ENCODE results near the gene ZBTB20.

Gene ZBTB20

DNA sequence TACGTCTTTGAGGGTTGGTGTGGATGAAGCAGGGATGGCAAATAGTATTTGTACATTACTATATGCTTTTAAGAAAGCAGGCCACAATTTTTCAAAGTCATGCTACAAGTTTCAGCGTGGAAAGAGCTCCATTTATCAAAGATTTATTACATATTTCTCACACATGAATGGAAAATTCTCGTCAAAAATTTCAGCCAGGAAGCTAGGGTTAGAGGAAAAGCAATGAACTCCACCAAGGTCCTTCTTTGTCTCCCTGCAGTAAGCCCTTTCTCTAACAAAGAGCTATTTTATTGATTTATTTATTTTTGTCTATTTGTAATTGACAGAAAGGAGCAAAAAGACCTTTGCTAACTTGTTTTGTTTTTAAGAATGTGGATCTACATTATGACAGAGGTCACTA, 7.5 kb upstream of the ZBTB20 start:
- H3K79me2 ChIP-seq (ENCODE audit: insufficient read depth, low read length): no peaks in the 10 kb centered on the region
- H3K4me3 ChIP-seq (ENCODE audit: low read depth in 1 of 2, low read length in 2 of 2): no peak overlapping the region
- no peak overlapping the region for H3K4me2 ChIP-seq (ENCODE audit: insufficient read depth, low read length)
- no peak for DNase-seq
- no peak overlapping the region for H3K27ac ChIP-seq (ENCODE audit: low read length)
- H3K9ac ChIP-seq (ENCODE audit: low read depth, low read length): no peak overlapping the region
- H3K27me3 ChIP-seq (ENCODE audit: insufficient read depth, low read length, poor library complexity): no peaks in the 10 kb centered on the region
- TF ChIP-seq, protein P1, sequence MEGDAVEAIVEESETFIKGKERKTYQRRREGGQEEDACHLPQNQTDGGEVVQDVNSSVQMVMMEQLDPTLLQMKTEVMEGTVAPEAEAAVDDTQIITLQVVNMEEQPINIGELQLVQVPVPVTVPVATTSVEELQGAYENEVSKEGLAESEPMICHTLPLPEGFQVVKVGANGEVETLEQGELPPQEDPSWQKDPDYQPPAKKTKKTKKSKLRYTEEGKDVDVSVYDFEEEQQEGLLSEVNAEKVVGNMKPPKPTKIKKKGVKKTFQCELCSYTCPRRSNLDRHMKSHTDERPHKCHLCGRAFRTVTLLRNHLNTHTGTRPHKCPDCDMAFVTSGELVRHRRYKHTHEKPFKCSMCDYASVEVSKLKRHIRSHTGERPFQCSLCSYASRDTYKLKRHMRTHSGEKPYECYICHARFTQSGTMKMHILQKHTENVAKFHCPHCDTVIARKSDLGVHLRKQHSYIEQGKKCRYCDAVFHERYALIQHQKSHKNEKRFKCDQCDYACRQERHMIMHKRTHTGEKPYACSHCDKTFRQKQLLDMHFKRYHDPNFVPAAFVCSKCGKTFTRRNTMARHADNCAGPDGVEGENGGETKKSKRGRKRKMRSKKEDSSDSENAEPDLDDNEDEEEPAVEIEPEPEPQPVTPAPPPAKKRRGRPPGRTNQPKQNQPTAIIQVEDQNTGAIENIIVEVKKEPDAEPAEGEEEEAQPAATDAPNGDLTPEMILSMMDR (IDR thresholded peaks at IDR 0.05; ENCODE audit: borderline replicate concordance, extremely low read depth, low read length, poor library complexity, severe bottlenecking): no peak
- TF ChIP-seq EZH2 (IDR thresholded peaks at IDR 0.05; ENCODE audit: borderline replicate concordance, low read depth, low read length, severe bottlenecking): no peak
- peaks cover 5% of the 10 kb centered on the region for H3K9me3 ChIP-seq (ENCODE audit: insufficient read depth, low read length, severe bottlenecking)
- no peaks in the 10 kb centered on the region for H3K4me1 ChIP-seq (ENCODE audit: insufficient read depth, low read length)
- no peaks in the 10 kb centered on the region for H3K36me3 ChIP-seq (ENCODE audit: insufficient read depth, low read length)
- ATAC-seq (ENCODE audit: insufficient read depth, low read depth): no peak
- H4K20me1 ChIP-seq (ENCODE audit: insufficient read depth, low read length): no peaks in the 10 kb centered on the region
- H2AFZ ChIP-seq (ENCODE audit: low read depth, low read length): no peak overlapping the region

DNA sequence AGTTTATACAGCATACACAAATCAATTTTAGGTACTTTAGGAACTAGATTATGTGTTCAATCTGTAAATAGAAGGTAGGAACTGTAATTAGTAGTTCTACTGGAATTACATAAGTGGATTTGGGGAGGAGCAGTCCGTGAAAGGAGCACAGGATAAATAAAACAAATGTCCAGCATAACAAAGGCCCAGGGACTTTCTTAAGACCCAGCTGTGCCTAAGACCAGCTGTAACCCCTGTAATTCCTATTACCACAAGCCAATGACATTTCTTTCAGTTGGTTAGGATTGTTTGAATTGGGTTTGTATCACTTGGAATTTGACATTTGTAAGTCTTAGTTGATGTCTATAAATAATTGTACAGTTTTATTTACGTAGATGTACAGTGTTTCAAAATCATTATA, 4.8 kb upstream of the ZBTB20 start:
- Histone ChIP-seq H3K79me2 (ENCODE audit: insufficient read depth, low read length) (peaks cover 11% of the 10 kb centered on the region), H3K9me3 (ENCODE audit: insufficient read depth, low read length, severe bottlenecking) (no peaks in the 10 kb centered on the region), H3K9ac (ENCODE audit: low read depth, low read length) (no peak overlapping the region), H3K4me1 (ENCODE audit: insufficient read depth, low read length) (peaks cover 10% of the 10 kb centered on the region), H3K27me3 (ENCODE audit: insufficient read depth, low read length, poor library complexity) (no peaks in the 10 kb centered on the region), H2AFZ (ENCODE audit: low read depth, low read length) (no peak overlapping the region), H3K27ac (ENCODE audit: low read length) (no peak overlapping the region), H3K4me2 (ENCODE audit: insufficient read depth, low read length) (no peak overlapping the region), H4K20me1 (ENCODE audit: insufficient read depth, low read length) (no peaks in the 10 kb centered on the region), H3K36me3 (ENCODE audit: insufficient read depth, low read length) (no peaks in the 10 kb centered on the region), H3K4me3 (ENCODE audit: low read depth in 1 of 2, low read length in 2 of 2) (no peak overlapping the region)
- no peak for DNase-seq
- ATAC-seq (ENCODE audit: insufficient read depth, low read depth): no peak
- TF ChIP-seq, protein P1 (IDR thresholded peaks at IDR 0.05; ENCODE audit: borderline replicate concordance, extremely low read depth, low read length, poor library complexity, severe bottlenecking): no peak
- no peak for TF ChIP-seq EZH2 (IDR thresholded peaks at IDR 0.05; ENCODE audit: borderline replicate concordance, low read depth, low read length, severe bottlenecking)

DNA sequence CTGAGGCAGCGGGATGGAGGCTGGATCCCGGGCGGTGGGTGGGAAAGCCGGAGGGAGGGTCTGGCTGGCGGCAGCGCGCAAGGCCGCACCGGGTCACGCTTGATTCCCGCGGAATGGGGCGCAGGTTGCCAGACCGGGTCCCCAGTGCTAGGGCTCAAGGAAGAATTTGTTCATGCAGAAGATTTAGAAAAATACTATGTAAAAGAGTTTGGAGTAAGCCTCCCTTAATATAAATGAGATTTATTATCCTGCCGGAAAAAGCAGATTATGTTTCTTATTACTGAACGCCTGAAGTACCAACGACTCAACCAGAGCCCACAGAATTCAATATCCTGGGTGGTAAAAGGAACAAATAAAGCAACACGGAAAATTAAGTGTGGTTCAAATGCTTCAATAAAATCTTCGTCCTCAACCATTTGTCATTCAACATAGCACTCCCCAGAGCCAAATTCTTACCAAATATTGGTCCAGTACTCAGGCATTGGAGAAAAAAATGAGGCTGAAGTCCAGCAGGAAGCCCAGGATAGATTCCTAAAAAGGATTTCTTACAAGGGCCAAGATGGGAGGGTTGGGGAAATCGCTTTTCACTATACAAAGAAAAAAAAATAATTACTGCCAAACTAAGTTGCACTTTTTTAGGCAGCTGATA, 1.2 kb upstream of the ZBTB20 start:
- no peaks in the 10 kb centered on the region for H3K9me3 ChIP-seq (ENCODE audit: insufficient read depth, low read length, severe bottlenecking)
- no peak for ATAC-seq (ENCODE audit: insufficient read depth, low read depth)
- H3K4me3 ChIP-seq (ENCODE audit: low read depth in 1 of 2, low read length in 2 of 2): peak overlapping the region; percentile 84 to 92
- DNase-seq: no peak
- peak overlapping the region; percentile 92 for H3K4me2 ChIP-seq (ENCODE audit: insufficient read depth, low read length)
- peak overlapping the region; percentile 98 for H3K9ac ChIP-seq (ENCODE audit: low read depth, low read length)
- H3K36me3 ChIP-seq (ENCODE audit: insufficient read depth, low read length): no peaks in the 10 kb centered on the region
- no peaks in the 10 kb centered on the region for H4K20me1 ChIP-seq (ENCODE audit: insufficient read depth, low read length)
- no peaks in the 10 kb centered on the region for H3K27me3 ChIP-seq (ENCODE audit: insufficient read depth, low read length, poor library complexity)
- H3K4me1 ChIP-seq (ENCODE audit: insufficient read depth, low read length): peaks cover 25% of the 10 kb centered on the region
- H2AFZ ChIP-seq (ENCODE audit: low read depth, low read length): peak overlapping the region; percentile 84
- peaks cover 14% of the 10 kb centered on the region for H3K79me2 ChIP-seq (ENCODE audit: insufficient read depth, low read length)
- TF ChIP-seq, protein P1 (IDR thresholded peaks at IDR 0.05; ENCODE audit: borderline replicate concordance, extremely low read depth, low read length, poor library complexity, severe bottlenecking): no peak
- no peak for TF ChIP-seq EZH2 (IDR thresholded peaks at IDR 0.05; ENCODE audit: borderline replicate concordance, low read depth, low read length, severe bottlenecking)
- peak overlapping the region; percentile 93 for H3K27ac ChIP-seq (ENCODE audit: low read length)

Data from DND-41 (cell line).